Stimulated activated naive CD4-positive, alpha-beta T cell (primary cell): Measurements from ENCODE around the gene CNPPD1.

Source experiments
- DNase-seq, 6 experiments: peaks; one replicate each; lab custom pipeline; 2025; lab: John Stamatoyannopoulos, UW

CNPPD1 gene

DNA sequence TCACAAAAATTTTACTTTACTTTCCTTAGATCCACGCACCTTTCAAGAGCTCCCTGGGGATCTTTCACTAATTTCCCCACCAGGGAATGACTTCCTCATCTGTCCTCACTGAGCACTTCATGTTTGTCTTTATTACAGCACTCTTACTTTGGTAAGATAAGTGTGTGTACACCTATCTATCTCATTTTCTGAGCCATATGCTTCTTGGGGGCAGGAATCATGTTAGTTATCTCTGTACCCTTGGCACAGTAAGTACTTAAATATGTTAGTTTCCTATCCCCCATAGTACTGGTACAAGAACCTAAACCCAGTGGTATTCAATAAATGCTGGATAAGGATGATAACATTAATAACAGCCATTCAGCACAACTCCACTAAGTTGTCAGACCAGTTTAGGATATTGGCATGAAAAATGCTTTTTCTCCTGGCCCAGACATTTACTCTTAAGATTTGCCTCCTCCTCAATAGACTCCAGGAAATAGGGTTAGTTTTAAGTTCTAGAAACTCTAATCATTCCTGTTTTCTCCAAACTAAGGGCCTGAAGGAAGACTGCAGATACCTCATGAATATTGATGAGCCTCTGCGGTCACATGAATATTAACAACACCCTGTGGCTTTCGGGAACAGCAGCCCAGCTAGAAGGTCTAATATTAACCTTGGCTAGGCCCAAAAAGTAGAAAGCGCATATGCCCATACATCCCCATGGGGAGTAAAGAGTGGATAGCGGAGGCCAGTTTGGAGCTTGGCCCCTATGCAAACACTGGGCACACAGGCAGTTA is 54.3 kb downstream of the CNPPD1 start:
- no peak for DNase-seq
